HUDEP-2 (cell line): ENCODE measurements around the gene FERMT2.

Experiments
- DNase-seq, 76 experiments: peaks; one replicate each; lab custom pipeline; 2025; ENCODE audit not compliant: unreplicated experiment in 76 of 76; lab: John Stamatoyannopoulos, UW

The FERMT2 gene

GRCh38 chr14:52902971-52903619 is 47.8 kb downstream of the FERMT2 start:
- DNase-seq, result no peak

DNA sequence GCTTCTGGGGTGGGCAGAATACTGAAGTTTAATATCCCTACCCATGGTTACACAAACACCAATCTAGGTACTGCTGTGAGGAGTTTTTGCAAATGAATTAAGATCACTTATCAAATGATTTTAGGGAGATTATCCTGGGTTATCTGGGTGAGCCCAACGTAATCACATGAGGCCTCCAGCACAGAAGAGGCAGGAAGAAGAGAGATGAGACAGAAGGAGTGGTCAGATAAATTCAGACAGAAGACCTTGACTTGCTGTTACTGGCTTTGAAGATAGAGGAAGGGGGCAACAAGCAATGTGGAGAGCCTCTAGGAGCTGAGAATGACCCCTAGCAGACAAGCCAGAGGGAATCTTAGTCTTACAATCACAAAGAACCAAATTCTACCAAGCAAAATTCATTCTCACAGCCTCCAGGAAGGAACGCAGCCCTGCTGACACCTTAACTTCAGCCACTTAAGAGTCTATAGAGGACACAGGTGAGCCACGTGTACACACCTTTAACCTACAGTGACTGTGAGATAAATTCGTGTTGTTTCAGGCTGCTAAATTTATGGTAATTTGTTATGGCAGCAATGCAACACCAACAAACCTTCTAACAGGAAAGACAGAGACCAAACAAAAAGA is 49.4 kb downstream of the FERMT2 start:
- no peak for DNase-seq

GRCh38 chr14:52900731-52901130 is 50.1 kb downstream of the FERMT2 start:
- no peak for DNase-seq

DNA sequence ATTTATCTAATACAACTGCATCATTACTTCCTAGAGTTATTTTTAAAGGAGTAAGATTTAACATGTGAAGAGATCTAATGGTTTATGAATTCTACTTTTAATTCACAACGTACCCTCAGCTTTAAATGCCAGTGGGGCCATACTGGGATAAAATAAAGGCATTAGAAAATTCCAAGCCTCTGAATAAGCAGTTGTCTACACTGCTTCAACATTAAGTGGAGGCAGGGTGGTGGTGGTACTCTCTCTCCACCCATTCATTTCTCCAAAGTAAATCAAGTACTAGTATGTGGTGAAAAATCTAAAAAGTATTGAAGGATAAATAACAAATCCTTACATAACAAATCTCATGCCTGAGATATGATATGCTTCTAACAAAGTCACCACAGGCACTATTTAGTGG is 52.4 kb downstream of the FERMT2 start:
- no peak for DNase-seq

DNA sequence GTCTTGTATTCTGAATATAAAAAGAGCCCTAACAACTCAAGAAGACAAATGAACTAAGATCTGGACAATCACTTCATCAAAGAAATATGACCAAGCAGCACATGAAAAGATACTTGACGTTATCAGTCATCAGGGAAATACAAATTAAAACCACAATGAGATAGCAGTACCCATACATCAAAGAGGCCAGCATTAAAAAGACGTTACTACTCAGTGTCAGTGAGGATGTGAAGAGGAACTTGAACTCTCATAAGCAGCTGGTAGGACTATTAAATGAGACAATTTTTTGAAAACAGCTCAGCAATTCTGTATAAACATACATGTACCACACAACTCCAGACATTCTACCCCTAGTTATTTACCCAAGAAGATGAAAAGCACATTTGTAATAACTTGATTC is 55.9 kb downstream of the FERMT2 start:
- peak in 4 of 76 experiments; percentile 2 to 32 (median 22) for DNase-seq

GRCh38 chr14:52891800-52892199 is 59.0 kb downstream of the FERMT2 start:
- no peak for DNase-seq

DNA sequence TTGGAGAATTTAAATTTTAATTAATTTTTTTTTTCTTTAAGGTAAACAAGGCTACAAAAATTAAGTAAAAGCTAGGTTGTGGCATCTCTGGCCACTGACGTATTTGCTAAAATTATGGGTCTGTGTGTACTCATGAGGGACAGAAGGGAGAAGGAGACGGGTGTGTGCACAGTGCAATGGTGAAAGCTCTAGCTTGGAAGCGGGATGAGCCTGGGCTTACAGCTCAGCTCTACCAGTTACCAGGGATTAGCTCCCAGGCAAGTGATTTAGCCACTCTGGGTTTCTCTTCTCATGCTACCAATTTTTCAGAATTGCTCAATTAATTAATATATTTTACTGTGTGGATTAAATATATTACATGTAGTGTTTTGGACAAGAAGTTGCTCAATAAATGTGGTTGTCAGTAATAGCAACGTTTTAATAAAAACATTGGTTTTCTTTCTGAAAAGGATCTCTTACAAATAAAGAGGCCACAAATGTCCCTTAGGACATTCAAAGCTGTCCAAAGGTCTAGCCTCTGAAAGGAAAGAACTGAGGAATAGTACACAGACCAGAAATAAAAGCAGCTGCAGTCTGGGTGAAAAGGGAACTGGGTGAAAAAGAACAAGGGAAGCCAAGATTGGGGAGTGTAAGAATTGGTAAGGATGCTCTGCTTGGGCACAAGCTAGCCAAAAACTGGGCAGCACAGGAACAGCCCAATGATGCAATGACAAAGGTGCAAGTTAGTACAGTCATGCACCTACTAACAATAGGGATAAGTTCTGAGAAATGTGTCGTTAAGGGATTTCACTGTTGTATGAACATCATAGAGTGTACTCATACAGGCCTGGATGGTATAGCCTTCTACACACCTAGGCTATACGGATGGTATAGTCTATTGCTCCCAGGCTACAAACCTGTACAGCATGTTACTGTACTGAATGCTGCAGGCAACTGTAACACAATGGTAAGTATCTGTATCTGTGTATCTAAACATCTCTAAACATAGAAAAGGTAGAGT is 61.7 kb downstream of the FERMT2 start:
- no peak for DNase-seq

DNA sequence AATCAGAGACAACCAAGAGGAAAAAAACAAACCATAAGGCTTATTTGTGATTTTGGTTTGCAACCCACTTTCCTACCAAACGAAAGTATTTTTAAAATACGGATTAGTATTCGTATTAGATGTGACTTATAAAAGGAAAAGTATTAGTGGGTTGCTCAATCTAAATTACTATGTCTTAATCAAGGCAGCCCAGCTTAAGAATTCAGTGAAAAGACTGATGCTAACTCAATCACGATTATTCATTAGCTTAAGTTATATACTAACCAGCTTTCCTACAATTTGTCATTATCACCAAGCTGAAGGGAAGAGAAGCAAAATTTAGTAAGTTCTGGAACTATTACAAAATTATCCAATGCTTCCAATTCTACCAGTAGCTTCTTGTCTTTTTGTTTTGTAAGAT is 62.7 kb downstream of the FERMT2 start:
- DNase-seq, result no peak

DNA sequence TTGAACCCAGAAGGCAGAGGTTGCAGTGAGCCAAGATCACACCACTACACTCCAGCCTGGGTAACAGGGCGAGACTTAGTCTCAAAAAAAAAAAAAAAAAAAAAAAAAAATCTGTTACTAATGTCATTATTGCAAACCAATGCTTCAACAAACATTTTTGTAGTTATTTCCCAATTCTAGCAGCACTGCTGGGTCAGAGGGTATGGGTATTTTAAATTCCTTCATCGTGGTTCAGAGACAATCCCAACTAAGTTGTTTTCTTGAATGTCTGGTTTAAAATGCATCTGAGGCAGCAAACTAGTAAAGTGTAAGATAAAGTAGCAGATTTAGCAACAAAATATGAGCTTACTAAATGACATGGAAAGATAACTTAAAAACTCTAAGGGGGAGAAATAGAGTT is 65.6 kb downstream of the FERMT2 start:
- DNase-seq, result no peak

- no peak for DNase-seq
Observed at GRCh38 chr14:52883658-52884057, 67.2 kb downstream of the FERMT2 start.

- no peak for DNase-seq
Observed at GRCh38 chr14:52882824-52883223, 68.0 kb downstream of the FERMT2 start.

DNA sequence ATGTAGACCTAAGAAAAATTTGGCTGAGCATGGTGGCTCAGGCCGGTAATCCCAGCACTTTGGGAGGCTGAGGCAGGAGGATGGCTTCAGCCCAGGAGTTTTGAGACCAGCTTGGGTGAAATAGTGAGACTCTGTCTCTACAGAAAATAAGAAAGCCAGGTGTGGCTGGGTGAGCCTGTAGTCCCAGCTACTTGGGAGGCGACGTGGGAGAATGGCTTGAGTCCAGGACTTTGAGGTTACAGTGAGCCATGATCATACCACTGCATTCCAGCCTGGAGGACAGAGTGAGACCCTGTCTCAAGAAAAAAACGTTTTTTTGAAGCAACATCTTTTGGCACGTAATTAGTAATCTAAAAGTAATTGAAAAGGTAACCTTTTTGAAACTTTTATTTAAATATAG is 70.9 kb downstream of the FERMT2 start:
- no peak for DNase-seq

GRCh38 chr14:52878946-52879345 is 71.9 kb downstream of the FERMT2 start:
- DNase-seq, result no peak

GRCh38 chr14:52878469-52878868 is 72.4 kb downstream of the FERMT2 start:
- DNase-seq, result no peak

- no peak for DNase-seq
Observed at GRCh38 chr14:52877628-52878027, 73.2 kb downstream of the FERMT2 start.

- no peak for DNase-seq
Observed at GRCh38 chr14:52876806-52877205, 74.0 kb downstream of the FERMT2 start.

DNA sequence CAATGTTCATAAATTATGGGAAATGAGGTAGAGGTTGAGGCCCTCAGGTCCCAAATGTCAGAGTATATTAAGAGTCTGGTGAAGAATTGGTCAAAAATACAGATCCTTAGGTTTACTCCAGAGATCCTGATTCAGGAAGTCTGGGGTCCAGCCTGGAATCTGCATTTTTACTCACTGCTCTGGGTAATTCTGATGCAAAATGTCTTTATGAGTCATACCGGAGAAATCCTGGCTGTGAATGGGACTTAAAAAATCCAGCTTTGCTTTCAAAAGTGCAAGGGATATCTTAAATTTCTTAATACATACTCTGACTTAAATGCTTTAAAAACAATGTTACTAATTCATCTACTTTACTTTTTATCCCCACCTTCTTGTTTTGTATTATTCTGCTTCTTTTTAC is 74.5 kb downstream of the FERMT2 start:
- no peak for DNase-seq

GRCh38 chr14:52875707-52876106 is 75.1 kb downstream of the FERMT2 start:
- no peak for DNase-seq

DNA sequence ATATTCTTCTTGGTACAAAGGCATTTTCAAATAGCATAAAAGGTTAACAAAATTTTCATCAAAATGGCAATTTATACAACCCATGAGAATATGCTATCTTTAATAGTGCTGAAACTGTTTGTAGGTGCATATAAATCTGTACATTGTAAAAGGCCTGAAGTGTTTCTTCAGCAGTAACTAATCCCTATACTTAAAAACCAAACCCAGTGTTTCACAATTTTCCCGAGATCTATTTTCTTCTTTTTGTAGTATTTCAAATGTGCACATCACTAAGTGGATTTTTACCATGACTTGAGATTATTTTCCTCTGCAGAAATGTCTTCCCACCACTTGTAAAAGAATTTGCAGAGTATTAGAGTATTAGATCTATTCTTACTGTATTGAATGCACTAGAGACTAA is 76.5 kb downstream of the FERMT2 start:
- no peak for DNase-seq

- no peak for DNase-seq
Observed at GRCh38 chr14:52873694-52874093, 77.2 kb downstream of the FERMT2 start.

- no peak for DNase-seq
Observed at GRCh38 chr14:52873065-52873464, 77.8 kb downstream of the FERMT2 start.

DNA sequence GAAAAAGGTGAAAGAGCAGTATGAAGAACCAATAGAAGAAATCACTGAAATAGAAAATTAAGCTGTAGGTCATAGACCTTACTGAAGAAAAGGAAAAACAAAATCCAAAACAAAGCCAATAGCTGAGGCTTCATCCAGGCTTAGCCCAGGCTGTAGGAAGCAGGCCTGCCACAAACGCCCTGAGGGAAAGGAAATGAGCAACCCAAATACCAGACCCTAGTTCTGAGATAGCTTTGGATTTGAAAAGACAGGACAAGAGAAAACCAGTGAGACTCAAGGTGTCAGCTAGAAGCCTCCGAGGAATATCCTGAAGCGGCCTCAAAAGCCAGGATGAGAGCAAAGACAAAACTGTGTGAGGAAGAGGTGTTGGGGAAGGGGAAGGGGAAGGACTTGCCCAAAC is 79.2 kb downstream of the FERMT2 start:
- DNase-seq, result no peak
